ENCODE results near the gene AFF3. TPM values are rescaled to one million over a fixed set of nuclear protein-coding genes. Genes with fewer than 3 reads are reported as not detected.

AFF3 gene
- total and polyA plus RNA-seq, 10 of the 15 experiments (the other 5 are each of a cell fraction or from before 2014, with no cell fraction given): 0.26 to 5.5 (median 3.0) TPM

- TF ChIP-seq, protein P1, sequence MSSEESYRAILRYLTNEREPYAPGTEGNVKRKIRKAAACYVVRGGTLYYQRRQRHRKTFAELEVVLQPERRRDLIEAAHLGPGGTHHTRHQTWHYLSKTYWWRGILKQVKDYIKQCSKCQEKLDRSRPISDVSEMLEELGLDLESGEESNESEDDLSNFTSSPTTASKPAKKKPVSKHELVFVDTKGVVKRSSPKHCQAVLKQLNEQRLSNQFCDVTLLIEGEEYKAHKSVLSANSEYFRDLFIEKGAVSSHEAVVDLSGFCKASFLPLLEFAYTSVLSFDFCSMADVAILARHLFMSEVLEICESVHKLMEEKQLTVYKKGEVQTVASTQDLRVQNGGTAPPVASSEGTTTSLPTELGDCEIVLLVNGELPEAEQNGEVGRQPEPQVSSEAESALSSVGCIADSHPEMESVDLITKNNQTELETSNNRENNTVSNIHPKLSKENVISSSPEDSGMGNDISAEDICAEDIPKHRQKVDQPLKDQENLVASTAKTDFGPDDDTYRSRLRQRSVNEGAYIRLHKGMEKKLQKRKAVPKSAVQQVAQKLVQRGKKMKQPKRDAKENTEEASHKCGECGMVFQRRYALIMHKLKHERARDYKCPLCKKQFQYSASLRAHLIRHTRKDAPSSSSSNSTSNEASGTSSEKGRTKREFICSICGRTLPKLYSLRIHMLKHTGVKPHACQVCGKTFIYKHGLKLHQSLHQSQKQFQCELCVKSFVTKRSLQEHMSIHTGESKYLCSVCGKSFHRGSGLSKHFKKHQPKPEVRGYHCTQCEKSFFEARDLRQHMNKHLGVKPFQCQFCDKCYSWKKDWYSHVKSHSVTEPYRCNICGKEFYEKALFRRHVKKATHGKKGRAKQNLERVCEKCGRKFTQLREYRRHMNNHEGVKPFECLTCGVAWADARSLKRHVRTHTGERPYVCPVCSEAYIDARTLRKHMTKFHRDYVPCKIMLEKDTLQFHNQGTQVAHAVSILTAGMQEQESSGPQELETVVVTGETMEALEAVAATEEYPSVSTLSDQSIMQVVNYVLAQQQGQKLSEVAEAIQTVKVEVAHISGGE (CRISPR knock-in tag; IDR thresholded peaks at IDR 0.05): no peak
- no peak for TF ChIP-seq NR2F1 (conservative IDR thresholded peaks at IDR 0.05)
- TF ChIP-seq PML (IDR thresholded peaks at IDR 0.05; ENCODE audit: low read length): no peak
- no peak for TF ChIP-seq SMARCA5 (IDR thresholded peaks at IDR 0.05)
- TF ChIP-seq, protein P2, sequence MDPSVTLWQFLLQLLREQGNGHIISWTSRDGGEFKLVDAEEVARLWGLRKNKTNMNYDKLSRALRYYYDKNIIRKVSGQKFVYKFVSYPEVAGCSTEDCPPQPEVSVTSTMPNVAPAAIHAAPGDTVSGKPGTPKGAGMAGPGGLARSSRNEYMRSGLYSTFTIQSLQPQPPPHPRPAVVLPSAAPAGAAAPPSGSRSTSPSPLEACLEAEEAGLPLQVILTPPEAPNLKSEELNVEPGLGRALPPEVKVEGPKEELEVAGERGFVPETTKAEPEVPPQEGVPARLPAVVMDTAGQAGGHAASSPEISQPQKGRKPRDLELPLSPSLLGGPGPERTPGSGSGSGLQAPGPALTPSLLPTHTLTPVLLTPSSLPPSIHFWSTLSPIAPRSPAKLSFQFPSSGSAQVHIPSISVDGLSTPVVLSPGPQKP (IDR thresholded peaks at IDR 0.05; ENCODE audit: low read depth, low read length): no peak
Observed at GRCh38 chr2:99852376-99852934, 289.9 kb downstream of the AFF3 start (continued).

- Histone ChIP-seq H3K4me2 (ENCODE audit: control insufficient read depth, insufficient read depth) (no peak overlapping the region), H4K20me1 (ENCODE audit: control insufficient read depth, insufficient read depth) (no peaks in the 10 kb centered on the region), H3K27me3 (replicated peaks in 1 of 2; ENCODE audit: control insufficient read depth in 2 of 2, insufficient read depth in 2 of 2, low read length in 1 of 2) (no peaks in the 10 kb centered on the region), H3K36me3 (ENCODE audit: control insufficient read depth in 2 of 2, insufficient read depth in 2 of 2, low read length in 1 of 2) (no peaks in the 10 kb centered on the region), H3K79me2 (ENCODE audit: control insufficient read depth, insufficient read depth, low read length) (no peaks in the 10 kb centered on the region), H3K4me3 (no peak overlapping the region), H3K9me3 (replicated peaks; ENCODE audit: control insufficient read depth, insufficient read depth, low read length) (no peaks in the 10 kb centered on the region), H3K4me1 (ENCODE audit: control insufficient read depth, insufficient read depth, low read length) (no peaks in the 10 kb centered on the region), H2AFZ (ENCODE audit: control insufficient read depth, low read depth, low read length) (no peak overlapping the region), H3K9ac (ENCODE audit: control insufficient read depth, insufficient read depth, low read length) (no peak overlapping the region), H3K27ac (ENCODE audit: control insufficient read depth, insufficient read depth) (no peak overlapping the region)
- ChIA-PET POLR2A (no interaction called here), CTCF (no interaction called here), SMC1A (ENCODE audit: uncharacterized antibody, unreplicated experiment) (no interaction called here), RAD21 (ENCODE audit: unreplicated experiment) (no interaction called here)
- intact Hi-C loops (cut with micrococcal nuclease; ENCODE audit: unreplicated experiment): no loop called here
- in situ Hi-C loops (cut with MboI): no loop called here
- BruUV-seq (replicated peaks): no TSS peak
- DNase-seq (ENCODE audit: low read depth, low spot score) (no peak), FAIRE-seq (no peak), ATAC-seq (no peak)
- WGBS (ENCODE audit: insufficient coverage, insufficient replicate concordance, low lambda C conversion rate, missing lambda C conversion rate): 23% methylated on average over 4 of the region's 4 CpGs
- TF ChIP-seq, protein P3, sequence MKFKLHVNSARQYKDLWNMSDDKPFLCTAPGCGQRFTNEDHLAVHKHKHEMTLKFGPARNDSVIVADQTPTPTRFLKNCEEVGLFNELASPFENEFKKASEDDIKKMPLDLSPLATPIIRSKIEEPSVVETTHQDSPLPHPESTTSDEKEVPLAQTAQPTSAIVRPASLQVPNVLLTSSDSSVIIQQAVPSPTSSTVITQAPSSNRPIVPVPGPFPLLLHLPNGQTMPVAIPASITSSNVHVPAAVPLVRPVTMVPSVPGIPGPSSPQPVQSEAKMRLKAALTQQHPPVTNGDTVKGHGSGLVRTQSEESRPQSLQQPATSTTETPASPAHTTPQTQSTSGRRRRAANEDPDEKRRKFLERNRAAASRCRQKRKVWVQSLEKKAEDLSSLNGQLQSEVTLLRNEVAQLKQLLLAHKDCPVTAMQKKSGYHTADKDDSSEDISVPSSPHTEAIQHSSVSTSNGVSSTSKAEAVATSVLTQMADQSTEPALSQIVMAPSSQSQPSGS (IDR thresholded peaks at IDR 0.05; ENCODE audit: low read length): no peak
- no peak for TF ChIP-seq ZBED1 (IDR thresholded peaks at IDR 0.05; ENCODE audit: borderline replicate concordance)
- no peak for TF ChIP-seq NR2C1 (IDR thresholded peaks at IDR 0.05)
- no peak for TF ChIP-seq NFIC (IDR thresholded peaks at IDR 0.05; ENCODE audit: low read depth, low read length)
- no peak for TF ChIP-seq EGR1 (IDR thresholded peaks at IDR 0.05; ENCODE audit: borderline replicate concordance in 1 of 2, low read depth in 2 of 2, low read length in 2 of 2)
- TF ChIP-seq BRCA1 (IDR thresholded peaks at IDR 0.05; ENCODE audit: low read depth, low read length): no peak
- TF ChIP-seq SRF (IDR thresholded peaks at IDR 0.05; ENCODE audit: low read depth in 2 of 2, low read length in 2 of 2): no peak
- TF ChIP-seq HDAC2 (IDR thresholded peaks at IDR 0.05): no peak
- no peak for TF ChIP-seq HDGF (IDR thresholded peaks at IDR 0.05)
- TF ChIP-seq RAD51 (IDR thresholded peaks at IDR 0.05): no peak
- TF ChIP-seq, protein P4, sequence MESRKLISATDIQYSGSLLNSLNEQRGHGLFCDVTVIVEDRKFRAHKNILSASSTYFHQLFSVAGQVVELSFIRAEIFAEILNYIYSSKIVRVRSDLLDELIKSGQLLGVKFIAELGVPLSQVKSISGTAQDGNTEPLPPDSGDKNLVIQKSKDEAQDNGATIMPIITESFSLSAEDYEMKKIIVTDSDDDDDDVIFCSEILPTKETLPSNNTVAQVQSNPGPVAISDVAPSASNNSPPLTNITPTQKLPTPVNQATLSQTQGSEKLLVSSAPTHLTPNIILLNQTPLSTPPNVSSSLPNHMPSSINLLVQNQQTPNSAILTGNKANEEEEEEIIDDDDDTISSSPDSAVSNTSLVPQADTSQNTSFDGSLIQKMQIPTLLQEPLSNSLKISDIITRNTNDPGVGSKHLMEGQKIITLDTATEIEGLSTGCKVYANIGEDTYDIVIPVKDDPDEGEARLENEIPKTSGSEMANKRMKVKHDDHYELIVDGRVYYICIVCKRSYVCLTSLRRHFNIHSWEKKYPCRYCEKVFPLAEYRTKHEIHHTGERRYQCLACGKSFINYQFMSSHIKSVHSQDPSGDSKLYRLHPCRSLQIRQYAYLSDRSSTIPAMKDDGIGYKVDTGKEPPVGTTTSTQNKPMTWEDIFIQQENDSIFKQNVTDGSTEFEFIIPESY (IDR thresholded peaks at IDR 0.05): no peak
- TF ChIP-seq SMAD1 (IDR thresholded peaks at IDR 0.05; ENCODE audit: low read depth, partially characterized antibody): no peak
Observed at GRCh38 chr2:99851811-99852210, 290.6 kb downstream of the AFF3 start.

All from GM12878 (cell line).